Right hindlimb (tissue), 1 donor: Measurements from ENCODE around the gene AMOTL1.
"Not testable (repeated sequence)": the region's sequence is repeated elsewhere in the genome, so short reads cannot be mapped to it uniquely, and the experiment has no call there.

Experiments
- DNase-seq: peaks from one replicate; pipeline ENCODE4 v3.0.0-alpha.2; 2018

Gene AMOTL1

DNA sequence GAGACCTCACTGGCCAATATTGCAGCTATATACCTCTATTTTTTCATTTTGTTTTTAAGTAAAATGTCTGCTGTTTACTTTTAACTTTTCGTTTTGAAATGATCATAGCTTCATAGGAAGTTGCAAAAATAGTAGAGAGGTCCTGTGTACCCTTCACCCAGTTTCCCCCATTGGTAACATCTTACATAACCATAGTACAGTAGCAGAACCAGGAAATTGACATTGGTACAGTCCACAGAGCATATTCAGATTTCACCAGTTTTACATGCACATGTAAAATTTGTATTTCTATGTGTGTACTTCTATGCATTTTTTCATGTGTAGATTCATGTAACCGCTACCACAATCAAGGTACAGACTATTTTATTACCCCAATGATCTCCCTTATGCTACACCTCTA lies 3.8 kb downstream of the AMOTL1 start:
- DNase-seq, result no peak

DNA sequence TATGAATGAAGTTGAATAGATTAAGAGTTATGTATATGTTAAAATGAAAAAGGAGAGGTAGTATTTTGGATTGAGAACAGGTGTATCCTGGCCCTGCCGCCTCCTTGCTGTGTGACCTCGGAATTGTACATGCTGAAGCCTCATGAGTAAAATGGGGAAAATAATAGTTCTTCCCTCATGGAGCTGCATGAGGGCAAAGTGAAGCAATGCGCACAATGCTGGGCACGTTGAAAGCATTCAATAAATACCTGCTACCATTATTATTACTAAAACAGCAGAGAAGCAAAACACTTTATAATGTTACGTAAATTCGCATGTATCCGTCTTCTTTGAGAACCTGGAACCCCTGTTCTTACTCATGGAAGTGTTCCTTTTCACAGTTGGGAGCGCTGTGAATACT lies 5.7 kb downstream of the AMOTL1 start:
- no peak for DNase-seq

DNA sequence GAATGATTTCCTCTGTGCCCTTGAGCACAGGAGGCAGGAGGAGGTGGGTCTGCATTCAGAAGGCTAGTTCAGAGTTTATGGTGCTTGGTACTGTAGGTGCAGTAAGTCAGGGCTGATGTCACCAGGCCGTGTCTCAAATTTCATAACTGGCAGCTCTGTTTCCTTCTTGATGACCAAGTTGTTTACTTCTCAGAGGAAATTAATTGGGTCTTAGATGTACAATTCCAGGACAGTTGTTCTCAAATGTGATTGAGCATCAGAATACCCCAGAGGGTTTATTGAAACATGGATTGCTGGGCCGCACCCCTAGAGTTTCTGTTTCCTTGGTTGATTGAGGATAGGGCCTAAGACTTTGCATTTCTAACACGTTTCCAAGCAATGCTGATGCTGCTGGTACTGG lies 6.2 kb downstream of the AMOTL1 start:
- DNase-seq, result no peak

DNA sequence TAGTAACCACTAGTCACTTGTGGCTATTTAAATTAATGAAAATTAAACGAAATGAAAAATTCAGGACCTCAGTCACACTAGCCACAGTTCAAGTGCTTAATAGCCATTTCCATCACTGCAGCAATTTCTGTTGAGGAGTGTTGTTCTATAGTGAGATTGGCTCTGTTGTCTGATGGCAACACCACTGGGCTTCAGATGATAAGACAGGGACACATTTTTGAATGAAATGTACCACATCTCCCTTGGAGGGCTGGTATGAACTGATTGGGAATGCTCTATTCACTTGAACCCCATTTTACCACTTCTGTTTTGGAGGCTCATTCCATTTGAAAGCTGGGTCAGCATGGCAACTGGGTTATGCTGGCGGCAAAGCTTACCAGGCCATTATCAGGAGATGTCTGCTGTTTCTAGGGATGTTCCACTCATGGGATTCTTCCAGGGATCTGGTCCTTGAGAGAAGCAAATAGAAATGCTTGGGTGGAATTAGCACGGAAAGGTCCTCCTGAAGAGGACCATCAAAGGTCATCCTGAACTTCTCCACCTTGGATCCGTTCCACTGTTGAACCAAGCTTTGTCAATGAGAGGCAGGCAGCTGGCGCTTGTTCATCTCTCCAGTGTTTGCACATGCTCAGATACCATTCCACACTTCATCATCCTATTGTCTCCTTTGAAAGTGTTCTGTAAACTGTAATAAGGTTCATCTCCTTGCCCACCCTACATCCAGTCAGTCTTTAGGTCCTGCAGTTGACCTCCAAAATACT lies 7.6 kb downstream of the AMOTL1 start:
- no peak for DNase-seq

DNA sequence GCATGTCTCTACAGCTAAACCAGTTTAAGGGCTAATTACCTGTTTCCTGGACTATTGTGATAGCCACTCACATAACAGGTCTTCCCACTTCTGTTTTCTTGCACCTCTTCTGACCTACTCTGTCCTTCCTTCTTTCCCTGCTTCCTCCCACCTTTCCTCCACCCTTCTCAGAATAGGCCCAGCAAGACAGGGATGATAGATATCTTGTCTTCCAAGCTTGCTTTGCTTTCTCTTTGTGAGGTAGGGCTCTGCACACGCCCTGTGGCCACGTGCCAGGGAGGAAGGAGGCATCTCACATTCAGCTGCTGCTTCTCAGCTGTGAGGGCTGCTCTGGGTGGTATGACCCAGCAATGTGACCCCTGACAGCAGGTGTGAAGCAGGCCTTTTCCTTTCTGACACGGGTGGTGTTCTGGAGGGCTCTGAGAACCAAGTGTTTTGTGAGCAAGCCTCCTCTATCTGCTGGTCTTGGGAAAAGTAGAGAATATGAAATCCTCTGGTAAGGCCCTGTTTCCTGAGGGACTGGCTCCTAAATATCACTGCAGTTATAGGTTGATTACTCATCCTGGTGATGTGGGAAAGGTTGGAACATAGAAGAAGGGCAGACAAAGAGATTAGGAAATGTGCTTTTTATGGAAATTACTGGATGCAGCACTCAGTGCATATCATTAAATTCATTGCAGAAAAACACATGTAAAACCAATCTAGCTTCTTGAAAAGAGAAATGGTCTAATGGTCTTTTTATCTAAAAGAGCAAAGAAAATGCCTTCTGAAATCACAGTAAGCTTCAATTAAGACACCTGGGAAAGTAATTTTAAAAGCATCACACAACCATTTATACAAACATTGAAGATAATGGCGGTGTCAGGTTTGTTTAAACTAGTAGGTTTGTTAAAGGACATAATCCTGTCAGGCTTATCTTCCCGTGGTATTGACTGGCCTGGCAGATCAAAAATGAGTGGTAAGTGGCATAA lies 8.5 kb downstream of the AMOTL1 start:
- DNase-seq, result peak; percentile 62

DNA sequence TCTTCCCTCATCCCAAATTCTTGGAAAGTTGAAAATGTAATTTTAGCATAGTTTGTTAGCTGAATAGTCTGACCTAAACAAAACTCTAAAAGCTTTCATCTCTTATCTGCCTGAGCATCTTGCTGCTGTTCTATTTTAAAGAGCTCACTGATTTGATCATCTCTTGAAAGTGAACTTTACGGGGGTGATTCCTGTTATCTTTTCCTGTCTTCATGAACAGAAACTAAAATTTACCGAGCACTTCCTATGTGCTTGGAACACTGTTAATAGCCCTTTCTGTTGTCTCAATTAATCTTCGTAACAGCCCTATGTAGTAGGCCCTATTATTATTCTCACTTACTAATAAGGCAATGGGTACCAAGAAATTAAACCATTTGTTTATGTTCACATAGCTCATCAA lies 12.3 kb downstream of the AMOTL1 start:
- no peak for DNase-seq

DNA sequence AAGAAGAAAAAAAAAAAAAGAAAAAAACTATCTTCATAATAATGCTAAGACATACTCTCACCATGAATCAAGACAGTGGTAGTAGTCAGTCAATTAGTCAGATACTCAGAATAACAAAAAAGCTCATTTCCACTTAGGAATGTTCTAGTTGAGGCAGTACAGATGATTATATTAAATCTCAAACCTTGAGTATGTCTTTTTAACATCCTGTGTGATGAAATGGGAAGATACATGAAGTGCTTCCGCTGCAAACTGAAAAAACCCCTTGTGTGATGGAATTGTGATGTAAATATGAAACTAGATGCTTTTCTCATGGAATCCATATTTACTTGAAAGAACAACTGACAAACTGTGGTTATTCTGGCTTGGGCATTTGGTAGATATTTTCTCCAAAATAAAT lies 13.7 kb downstream of the AMOTL1 start:
- no peak for DNase-seq

DNA sequence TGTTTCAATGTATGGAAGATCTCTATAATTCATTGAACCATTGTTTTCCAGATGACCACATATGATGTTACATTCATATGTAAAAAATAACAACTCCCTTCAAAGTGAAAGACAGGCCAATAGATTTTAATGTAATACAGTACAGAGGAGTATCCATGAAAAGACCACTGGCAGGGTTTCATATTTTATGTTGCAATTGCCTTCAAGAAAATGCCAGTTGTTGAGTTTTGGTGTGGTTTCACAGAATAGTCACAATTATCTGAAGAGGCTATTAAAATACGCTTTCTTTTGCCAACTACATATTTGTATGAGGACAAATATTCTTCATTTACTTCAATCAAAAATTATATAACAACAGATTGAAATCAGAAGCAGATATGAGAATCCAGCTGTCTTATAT lies 14.3 kb downstream of the AMOTL1 start:
- DNase-seq, result no peak

DNA sequence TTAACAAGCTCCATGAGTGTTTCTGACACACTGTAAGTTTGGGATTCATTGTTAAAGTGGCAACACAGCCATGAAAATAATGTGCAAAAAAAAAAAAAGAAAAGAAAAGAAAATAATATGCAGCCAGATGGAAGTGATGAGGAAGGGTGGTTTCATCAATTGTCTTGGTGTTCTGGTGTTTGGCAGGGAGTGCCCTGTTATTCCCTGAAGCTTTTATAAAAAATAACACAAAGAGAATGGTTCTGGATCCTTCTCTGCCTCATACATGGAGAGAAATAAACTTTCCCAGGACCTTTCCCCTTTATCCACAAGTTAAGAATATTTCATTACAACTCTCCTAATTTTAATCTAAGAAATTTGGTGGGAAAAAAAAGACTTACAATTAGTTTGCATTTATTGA lies 16.7 kb downstream of the AMOTL1 start:
- DNase-seq, result no peak

DNA sequence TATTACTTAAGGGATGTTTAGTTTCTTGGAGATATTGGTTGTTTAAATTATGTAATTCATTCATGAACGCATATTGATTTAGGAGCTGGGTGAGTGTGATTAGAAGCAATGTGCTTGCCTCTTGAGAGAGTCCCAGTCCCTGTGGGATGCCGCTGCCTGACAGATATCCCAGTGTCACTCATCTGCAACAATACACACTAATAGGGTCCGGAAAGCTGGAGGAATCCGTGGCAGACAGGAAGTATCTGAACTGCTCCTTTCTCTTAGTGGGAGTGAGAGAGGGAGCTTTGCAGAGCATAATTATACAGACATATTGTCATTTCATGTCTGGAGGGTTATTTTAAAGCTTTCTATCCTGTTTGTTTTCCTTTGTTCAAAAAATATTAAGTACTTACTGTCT lies 17.4 kb downstream of the AMOTL1 start:
- no peak for DNase-seq

DNA sequence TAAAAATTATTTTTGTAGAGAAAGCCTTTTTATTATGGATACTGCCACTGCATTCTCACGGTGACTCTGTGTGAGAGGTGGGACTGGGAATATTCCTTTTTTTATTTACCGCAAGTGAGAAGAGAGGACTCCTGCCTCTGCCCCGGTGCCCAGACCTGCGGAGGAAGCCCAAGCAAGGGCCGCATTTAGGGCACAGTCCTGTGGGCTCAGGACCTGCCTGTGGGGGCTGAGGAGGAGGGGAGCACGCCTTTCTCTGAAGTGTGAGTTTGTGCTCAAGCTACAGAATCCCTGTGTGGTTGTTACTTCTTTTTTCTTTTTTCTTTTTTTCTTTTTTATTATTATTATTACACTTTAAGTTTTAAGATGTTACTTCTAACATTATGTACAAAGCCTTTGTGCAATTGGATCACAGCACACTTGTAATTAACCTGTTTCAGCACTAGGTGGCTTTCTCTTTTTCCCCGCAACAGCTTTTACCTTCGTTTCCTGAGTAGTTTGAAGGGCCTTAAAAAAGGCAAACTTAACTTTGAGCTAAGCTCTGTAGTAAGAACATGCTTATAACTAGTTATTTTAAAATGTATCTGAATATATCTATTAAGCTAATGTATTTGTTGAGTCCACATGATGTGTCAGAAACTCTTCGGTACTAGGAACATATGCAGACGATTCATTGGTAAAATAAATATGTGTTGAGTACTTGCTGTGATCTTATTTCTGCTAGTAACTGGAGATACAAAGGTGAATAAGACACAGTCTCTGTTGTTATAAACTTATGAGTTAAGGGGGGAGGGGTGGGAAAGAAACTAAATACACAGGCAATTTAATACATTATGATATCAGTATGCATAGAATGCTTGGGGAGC lies 18.3 kb downstream of the AMOTL1 start:
- no peak for DNase-seq

DNA sequence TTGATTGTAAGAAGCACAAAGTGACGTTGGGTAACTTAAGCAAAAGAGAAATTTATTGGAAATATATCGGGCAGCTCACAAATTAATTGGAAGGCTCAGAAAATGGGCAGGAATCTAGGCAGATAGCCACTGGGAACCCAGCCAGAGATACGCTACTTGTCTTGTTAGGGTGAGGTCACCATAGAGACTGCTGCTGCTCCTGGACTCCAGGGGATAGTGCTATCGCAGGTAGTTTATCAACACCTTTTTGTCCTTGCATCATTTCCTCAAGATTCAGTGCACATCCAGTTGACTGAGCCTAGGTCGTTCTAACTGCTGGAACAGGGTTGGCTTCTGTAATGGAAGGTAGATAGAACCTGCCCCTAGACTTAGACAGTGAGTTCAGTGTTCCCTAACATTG lies 19.6 kb downstream of the AMOTL1 start:
- no peak for DNase-seq

DNA sequence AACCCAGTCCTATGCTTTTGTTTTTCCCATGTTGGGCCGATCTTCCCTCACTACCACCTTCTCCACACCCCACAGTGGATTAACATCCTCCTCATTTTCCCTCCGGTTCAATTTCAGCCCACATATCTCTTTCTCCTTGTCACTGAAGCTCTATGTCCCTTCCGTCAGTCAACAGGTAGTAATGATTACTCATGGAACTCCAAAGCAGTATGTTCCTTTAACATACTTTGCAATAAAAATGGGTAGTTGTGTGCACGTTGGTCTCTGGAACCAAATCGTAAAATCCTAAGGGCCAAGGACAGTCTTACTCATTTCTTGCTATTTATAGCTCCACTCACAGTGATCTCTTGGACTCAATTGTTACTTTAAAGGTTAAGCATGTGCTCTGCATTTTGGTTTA lies 20.2 kb downstream of the AMOTL1 start:
- no peak for DNase-seq

DNA sequence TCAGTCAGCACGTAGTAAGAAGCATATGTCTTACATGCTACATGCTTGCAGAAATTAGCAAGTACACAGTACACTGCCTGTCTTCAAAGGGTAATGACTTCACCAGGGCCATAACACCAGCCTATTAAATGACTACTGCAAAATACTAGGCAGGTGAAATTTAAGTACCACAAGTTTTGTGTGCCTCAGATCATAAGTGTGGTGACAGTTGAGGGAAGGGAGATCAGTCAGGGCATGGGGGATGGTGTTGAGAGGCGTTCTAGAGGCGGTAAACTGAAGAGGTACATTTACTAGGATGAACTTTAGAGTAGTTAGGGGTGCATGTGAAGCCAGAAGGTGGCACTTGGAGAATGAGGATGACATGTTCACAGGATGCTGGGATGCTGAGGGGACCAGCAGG lies 22.0 kb downstream of the AMOTL1 start:
- no peak for DNase-seq

DNA sequence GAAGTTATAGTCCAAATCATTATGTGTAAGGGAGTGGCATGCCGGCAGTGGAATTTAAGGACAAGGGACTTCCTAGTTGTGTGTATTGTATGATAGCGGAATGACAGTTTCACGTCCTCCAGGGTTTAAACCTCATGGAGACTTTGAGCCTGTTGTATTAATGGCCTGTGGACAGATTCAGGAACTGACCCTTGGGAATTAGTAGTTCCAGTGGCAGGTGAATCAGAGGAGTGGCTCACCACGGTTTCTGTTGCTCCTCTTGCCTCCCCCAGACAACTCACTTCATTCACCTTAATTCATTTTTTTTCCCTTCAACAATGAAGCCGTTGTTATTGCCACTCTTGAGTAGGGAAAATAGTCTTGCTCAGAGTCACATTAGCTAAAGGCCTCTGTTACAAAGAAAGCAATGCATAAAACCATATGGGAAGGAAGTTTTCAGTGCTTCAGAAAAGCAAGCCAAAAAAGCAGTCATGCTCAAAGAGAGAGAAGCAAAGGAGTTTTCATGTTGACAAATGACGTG lies 22.6 kb downstream of the AMOTL1 start:
- DNase-seq, result no peak

DNA sequence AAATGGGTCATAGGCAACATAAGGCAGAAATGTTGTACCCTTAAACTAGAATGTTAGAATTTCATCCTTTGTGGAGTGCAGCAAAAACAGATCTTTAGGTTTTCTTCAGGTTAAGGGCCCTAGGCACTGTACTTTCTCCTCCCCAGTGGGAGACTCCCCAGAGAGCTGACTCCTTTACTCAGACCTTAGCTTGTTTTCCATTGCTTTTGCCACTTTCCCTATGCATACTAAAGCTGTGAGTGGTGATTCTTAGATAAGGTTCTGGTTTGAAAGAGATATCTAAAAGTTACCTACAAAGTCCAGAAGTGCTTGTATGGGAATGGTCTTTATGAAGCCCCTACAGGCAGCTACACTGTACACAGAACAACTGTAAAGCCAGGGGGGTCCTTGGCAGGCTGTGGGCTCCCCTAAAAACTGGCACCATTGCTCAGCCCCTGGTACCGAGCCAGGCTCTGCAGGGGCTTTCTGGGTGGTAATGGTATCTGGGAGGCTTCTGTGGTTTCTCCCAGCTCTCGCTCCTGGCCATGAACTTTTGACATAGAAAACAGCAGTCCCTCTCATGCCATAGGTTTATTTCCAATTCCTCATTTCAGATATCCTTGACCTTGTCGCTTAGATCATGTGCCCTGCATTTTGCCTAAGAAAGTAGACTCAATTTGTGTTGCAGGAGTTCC lies 23.2 kb downstream of the AMOTL1 start:
- no peak for DNase-seq

DNA sequence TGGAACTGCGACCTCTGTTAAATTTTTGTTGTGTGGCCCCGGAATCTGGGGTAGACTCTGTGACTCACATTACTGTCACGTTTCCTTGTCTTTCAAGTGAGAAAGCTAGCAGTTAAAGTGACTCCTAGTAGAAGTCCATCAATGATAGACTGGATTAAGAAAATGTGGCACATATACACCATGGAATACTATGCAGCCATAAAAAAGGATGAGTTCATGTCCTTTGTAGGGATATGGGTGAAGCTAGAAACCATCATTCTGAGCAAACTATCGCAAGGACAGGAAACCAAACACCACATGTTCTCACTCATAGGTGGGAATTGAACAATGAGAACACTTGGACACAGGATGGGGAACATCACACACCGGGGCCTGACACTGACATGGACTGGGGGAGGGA lies 23.8 kb downstream of the AMOTL1 start:
- not testable (repeated sequence) for DNase-seq

DNA sequence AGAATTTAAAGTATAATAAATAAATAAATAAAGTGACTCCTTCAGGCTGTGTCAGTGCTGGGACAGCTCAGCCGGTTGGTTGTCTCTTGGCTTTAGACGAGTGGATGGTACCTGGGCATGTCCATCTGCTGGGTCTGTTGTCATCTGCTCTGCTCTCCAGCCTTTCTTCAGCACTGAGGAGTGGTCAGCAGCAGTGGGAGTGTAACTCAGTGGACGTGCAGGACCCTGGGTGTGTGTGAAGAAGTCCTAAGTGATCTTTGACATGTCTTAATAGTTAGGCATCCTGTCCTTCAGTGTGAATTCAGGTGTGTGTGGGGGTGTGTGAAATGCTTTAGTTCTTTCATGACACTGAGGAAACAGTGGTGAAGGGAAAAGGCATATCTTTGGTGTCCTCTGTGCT lies 24.3 kb downstream of the AMOTL1 start:
- DNase-seq, result no peak

DNA sequence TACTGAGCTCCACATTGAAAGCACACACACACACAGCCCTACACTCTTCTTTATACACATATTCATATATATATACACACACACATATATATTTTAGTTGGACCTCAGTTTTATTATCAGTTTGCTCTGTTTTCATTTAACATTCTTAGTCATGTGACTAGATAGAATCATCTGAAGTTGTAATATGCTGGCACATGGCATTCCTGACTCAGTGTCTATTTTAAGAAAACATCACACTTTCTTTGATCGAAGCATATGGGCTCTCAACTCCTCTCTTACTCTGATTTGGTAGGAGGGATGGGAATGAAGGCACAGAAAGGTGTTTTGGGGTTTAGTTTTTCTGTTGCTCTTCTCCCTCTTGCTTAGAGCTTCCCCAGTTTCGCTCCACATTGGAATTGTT lies 24.8 kb downstream of the AMOTL1 start:
- DNase-seq, result no peak

DNA sequence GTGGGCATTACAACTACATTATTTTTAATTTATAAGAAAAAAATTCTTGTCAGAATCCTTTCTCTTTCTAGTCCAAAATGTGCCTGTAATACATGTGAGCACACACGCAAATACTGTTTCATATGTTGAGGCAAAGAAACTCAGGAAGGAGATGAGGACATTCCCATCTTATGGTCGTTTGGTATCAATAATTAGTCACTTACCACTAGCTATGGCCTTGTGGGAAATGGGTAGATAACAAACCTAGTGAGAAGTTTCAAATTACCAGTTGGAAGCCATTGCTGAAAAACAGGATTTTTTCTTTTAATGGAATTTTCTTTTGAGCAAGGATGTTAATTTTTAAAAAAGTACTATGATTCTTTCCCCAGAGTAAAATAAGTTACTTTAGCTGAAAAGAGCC lies 25.7 kb downstream of the AMOTL1 start:
- no peak for DNase-seq

DNA sequence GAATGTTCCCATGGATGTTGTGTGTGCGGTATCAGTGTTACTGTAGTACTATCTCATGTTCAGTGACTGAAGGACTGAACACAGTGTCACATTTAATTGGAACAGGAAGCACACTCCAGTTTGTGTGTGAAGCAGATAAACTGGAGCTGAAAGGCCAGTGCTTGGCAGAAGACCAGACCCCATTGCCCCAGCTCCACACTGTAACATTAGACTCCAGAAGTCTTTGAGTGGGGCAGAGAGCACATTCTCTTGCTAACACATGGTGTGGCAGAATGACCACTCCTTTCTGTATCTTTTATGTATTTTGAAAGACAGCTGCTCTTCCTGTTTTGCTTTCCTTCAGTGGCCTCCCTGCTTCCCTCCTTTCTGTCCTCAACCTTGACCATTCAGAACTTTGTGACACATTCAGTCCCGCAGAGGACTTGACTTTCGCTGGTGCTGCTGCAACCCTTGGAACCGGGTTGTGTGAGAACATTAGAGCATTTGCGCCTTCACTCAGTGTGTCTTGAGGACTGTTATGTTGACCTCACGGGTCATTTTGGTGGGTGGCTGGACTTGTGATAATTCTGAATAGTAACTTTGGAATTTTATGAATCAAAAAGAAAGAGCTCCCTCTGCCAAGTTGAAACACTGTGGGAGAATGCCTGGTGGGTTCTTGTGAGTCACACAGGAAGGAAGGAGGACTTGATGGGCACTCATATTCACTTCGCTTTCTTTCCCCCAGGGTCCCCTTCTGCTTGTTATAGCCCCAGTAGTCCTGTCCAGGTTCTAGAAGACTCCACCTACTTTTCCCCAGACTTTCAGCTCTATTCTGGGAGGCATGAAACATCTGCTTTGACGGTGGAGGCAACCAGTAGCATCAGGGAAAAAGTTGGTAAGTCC lies 26.4 kb downstream of the AMOTL1 start:
- DNase-seq, result peak; percentile 54
